ENCODE data around the gene PLCB1. TPM values are rescaled to one million over a fixed set of nuclear protein-coding genes. Genes with fewer than 3 reads are reported as not detected.

The PLCB1 gene
- total and polyA plus RNA-seq, 10 of the 15 experiments (the other 5 are each of a cell fraction or from before 2014, with no cell fraction given): 0.05 to 5.3 (median 0.17) TPM; not detected in 1

- TF ChIP-seq MXI1 (IDR thresholded peaks at IDR 0.05; ENCODE audit: low read depth, low read length): no peak
- no peak for TF ChIP-seq GABPA (IDR thresholded peaks at IDR 0.05; ENCODE audit: low read depth)
- no peak for TF ChIP-seq CHD2 (IDR thresholded peaks at IDR 0.05; ENCODE audit: borderline replicate concordance, low read depth, low read length)
- TF ChIP-seq NR2F1 (conservative IDR thresholded peaks at IDR 0.05): no peak
- TF ChIP-seq IKZF1 (conservative IDR thresholded peaks at IDR 0.05): no peak
These were observed 430.3 kb downstream of the PLCB1 start (continued) for GRCh38 chr20:8562356-8562755.

DNA sequence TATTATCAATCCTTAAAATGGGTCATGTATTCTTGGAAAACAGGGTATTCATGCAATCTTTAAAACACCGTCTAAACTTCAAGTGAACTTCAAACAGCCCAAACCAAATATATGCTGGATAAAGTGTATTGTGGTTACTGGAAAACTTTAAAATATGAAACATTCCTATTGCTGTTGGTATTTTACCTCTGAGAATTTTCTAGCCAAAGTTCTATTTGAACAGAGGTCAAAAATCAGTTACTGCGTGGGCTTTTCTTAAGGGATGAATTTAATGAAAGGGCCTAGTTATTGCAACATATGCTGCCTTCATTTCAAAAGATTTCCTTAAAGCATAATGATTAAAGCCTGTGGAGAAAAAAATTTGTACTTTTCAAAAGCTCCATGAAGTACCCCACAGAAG, 436.0 kb downstream of the PLCB1 start:
- H3K27me3 ChIP-seq (replicated peaks in 1 of 2; ENCODE audit: control insufficient read depth in 2 of 2, insufficient read depth in 2 of 2, low read length in 1 of 2): no peaks in the 10 kb centered on the region
- DNase-seq (ENCODE audit: low read depth, low spot score) (no peak), FAIRE-seq (no peak), ATAC-seq (no peak)
- H3K4me2 ChIP-seq (ENCODE audit: control insufficient read depth, insufficient read depth): no peak overlapping the region
- in situ Hi-C loops (cut with MboI) (no loop called here), intact Hi-C loops (cut with micrococcal nuclease; ENCODE audit: unreplicated experiment) (no loop called here)
- no TSS peak for BruUV-seq (replicated peaks)
- H3K9ac ChIP-seq (ENCODE audit: control insufficient read depth, insufficient read depth, low read length): no peak overlapping the region
- ChIA-PET CTCF (interaction anchor here (0.7 to 1.3 kb wide), 2 partner anchors 9 to 481 kb away, joined by 3 to 4 read pairs; no protein-coding TSS in a partner anchor), RAD21 (ENCODE audit: unreplicated experiment) (no interaction called here), SMC1A (ENCODE audit: uncharacterized antibody, unreplicated experiment) (no interaction called here), POLR2A (no interaction called here)
- H3K9me3 ChIP-seq (replicated peaks; ENCODE audit: control insufficient read depth, insufficient read depth, low read length): no peaks in the 10 kb centered on the region
- 56% methylated on average over 2 of the region's 2 CpGs for WGBS (ENCODE audit: insufficient coverage, insufficient replicate concordance, low lambda C conversion rate, missing lambda C conversion rate)
- no peak overlapping the region for H3K27ac ChIP-seq (ENCODE audit: control insufficient read depth, insufficient read depth)
- H2AFZ ChIP-seq (ENCODE audit: control insufficient read depth, low read depth, low read length): no peak overlapping the region
- H4K20me1 ChIP-seq (ENCODE audit: control insufficient read depth, insufficient read depth): no peaks in the 10 kb centered on the region
- no peak overlapping the region for H3K4me3 ChIP-seq
- H3K36me3 ChIP-seq (ENCODE audit: control insufficient read depth in 2 of 2, insufficient read depth in 2 of 2, low read length in 1 of 2): no peaks in the 10 kb centered on the region
- H3K4me1 ChIP-seq (ENCODE audit: control insufficient read depth, insufficient read depth, low read length): no peaks in the 10 kb centered on the region
- H3K79me2 ChIP-seq (ENCODE audit: control insufficient read depth, insufficient read depth, low read length): no peaks in the 10 kb centered on the region
- TF ChIP-seq SMAD5 (IDR thresholded peaks at IDR 0.05; ENCODE audit: low read depth): no peak
- TF ChIP-seq MTA2 (IDR thresholded peaks at IDR 0.05; ENCODE audit: low read depth): no peak
- no peak for TF ChIP-seq ZNF217 (IDR thresholded peaks at IDR 0.05)

GRCh38 chr20:8569766-8570165, 437.7 kb downstream of the PLCB1 start:
- ChIA-PET CTCF (no interaction called here), SMC1A (ENCODE audit: uncharacterized antibody, unreplicated experiment) (no interaction called here), POLR2A (no interaction called here), RAD21 (ENCODE audit: unreplicated experiment) (no interaction called here)
- ATAC-seq (no peak), DNase-seq (ENCODE audit: low read depth, low spot score) (no peak), FAIRE-seq (no peak)
- no peak overlapping the region for H2AFZ ChIP-seq (ENCODE audit: control insufficient read depth, low read depth, low read length)
- H3K9ac ChIP-seq (ENCODE audit: control insufficient read depth, insufficient read depth, low read length): no peak overlapping the region
- intact Hi-C loops (cut with micrococcal nuclease; ENCODE audit: unreplicated experiment) (no loop called here), in situ Hi-C loops (cut with MboI) (loop anchor here (5.0 kb wide), 1 partner anchor 53 kb away; no protein-coding TSS in a partner anchor)
- no TSS peak for BruUV-seq (replicated peaks)
- no peak overlapping the region for H3K4me2 ChIP-seq (ENCODE audit: control insufficient read depth, insufficient read depth)
- H3K4me3 ChIP-seq: no peak overlapping the region
- H3K4me1 ChIP-seq (ENCODE audit: control insufficient read depth, insufficient read depth, low read length): no peaks in the 10 kb centered on the region
- H3K27me3 ChIP-seq (replicated peaks in 1 of 2; ENCODE audit: control insufficient read depth in 2 of 2, insufficient read depth in 2 of 2, low read length in 1 of 2): no peaks in the 10 kb centered on the region
- H3K9me3 ChIP-seq (replicated peaks; ENCODE audit: control insufficient read depth, insufficient read depth, low read length): no peaks in the 10 kb centered on the region
- H4K20me1 ChIP-seq (ENCODE audit: control insufficient read depth, insufficient read depth): no peaks in the 10 kb centered on the region
- no peaks in the 10 kb centered on the region for H3K36me3 ChIP-seq (ENCODE audit: control insufficient read depth in 2 of 2, insufficient read depth in 2 of 2, low read length in 1 of 2)
- H3K79me2 ChIP-seq (ENCODE audit: control insufficient read depth, insufficient read depth, low read length): no peaks in the 10 kb centered on the region
- H3K27ac ChIP-seq (ENCODE audit: control insufficient read depth, insufficient read depth): no peak overlapping the region
- TF ChIP-seq EGR1 (IDR thresholded peaks at IDR 0.05; ENCODE audit: borderline replicate concordance in 1 of 2, low read depth in 2 of 2, low read length in 2 of 2) (no peak), JUNB (IDR thresholded peaks at IDR 0.05) (no peak), RELA (IDR thresholded peaks at IDR 0.05; ENCODE audit: borderline replicate concordance, partially characterized antibody) (no peak)
- TF ChIP-seq, protein P1, sequence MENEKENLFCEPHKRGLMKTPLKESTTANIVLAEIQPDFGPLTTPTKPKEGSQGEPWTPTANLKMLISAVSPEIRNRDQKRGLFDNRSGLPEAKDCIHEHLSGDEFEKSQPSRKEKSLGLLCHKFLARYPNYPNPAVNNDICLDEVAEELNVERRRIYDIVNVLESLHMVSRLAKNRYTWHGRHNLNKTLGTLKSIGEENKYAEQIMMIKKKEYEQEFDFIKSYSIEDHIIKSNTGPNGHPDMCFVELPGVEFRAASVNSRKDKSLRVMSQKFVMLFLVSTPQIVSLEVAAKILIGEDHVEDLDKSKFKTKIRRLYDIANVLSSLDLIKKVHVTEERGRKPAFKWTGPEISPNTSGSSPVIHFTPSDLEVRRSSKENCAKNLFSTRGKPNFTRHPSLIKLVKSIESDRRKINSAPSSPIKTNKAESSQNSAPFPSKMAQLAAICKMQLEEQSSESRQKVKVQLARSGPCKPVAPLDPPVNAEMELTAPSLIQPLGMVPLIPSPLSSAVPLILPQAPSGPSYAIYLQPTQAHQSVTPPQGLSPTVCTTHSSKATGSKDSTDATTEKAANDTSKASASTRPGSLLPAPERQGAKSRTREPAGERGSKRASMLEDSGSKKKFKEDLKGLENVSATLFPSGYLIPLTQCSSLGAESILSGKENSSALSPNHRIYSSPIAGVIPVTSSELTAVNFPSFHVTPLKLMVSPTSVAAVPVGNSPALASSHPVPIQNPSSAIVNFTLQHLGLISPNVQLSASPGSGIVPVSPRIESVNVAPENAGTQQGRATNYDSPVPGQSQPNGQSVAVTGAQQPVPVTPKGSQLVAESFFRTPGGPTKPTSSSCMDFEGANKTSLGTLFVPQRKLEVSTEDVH (IDR thresholded peaks at IDR 0.05; ENCODE audit: low read depth, partially characterized antibody): no peak
